ENCODE results near the gene MTURN. TPM values are rescaled to one million over a fixed set of nuclear protein-coding genes. Genes with fewer than 3 reads are reported as not detected.
A peak's percentile ranks its signal among the peaks of the same experiment; 100 is the strongest.

MTURN gene
- total and polyA plus RNA-seq, 9 of the 15 experiments (the other 6 are each of a cell fraction or from before 2014, with no cell fraction given) = 0.94 to 14.8 (median 6.4) TPM

DNA sequence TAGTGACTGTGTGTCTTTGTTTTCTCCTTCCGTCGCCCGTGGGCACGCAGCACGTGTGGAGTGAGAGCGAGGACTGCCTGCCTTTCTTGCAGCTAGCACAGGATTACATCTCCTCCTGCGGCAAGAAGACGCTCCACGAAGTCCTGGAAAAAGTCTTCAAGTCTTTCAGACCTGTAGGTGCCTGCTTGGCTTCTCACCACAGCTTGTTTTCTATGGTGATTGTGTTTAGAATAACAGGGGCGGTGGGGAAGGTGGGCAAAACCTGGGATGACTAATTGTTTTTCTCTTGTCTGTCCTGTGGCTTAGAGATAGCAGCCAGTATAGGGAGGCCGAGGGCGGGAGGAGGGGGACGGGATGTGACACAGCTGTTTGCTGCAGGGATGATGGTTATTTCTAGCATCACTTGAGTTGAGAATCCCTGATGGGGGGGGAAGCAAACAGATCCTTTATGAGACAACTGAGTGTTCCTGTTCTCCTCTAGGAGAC lies 11.4 kb downstream of the MTURN start (continued):
- TF ChIP-seq MYC (IDR thresholded peaks at IDR 0.05; ENCODE audit: low read depth, low read length) = peak; percentile 38; the same call in 1 of the 2 replicates
- TF ChIP-seq MYC (CRISPR knock-in tag; IDR thresholded peaks at IDR 0.05; ENCODE audit: borderline replicate concordance, low read depth) = no peak
- TF ChIP-seq SP2 (IDR thresholded peaks at IDR 0.05; ENCODE audit: extremely low read depth, low read depth, low read length, poor library complexity, severe bottlenecking) = no peak
- no peak for TF ChIP-seq PRMT5 (CRISPR knock-in tag; IDR thresholded peaks at IDR 0.05)
- TF ChIP-seq, protein P1, sequence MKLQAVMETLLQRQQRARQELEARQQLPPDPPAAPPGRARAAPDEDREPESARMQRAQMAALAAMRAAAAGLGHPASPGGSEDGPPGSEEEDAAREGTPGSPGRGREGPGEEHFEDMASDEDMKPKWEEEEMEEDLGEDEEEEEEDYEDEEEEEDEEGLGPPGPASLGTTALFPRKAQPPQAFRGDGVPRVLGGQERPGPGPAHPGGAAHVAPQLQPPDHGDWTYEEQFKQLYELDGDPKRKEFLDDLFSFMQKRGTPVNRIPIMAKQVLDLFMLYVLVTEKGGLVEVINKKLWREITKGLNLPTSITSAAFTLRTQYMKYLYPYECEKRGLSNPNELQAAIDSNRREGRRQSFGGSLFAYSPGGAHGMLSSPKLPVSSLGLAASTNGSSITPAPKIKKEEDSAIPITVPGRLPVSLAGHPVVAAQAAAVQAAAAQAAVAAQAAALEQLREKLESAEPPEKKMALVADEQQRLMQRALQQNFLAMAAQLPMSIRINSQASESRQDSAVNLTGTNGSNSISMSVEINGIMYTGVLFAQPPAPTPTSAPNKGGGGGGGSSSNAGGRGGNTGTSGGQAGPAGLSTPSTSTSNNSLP (IDR thresholded peaks at IDR 0.05; ENCODE audit: borderline replicate concordance, low read depth, low read length) = no peak
- peak; percentile 24 to 67; a peak in 1 of 4 replicates for TF ChIP-seq ARNT (IDR thresholded peaks at IDR 0.05)
- TF ChIP-seq, protein P2, sequence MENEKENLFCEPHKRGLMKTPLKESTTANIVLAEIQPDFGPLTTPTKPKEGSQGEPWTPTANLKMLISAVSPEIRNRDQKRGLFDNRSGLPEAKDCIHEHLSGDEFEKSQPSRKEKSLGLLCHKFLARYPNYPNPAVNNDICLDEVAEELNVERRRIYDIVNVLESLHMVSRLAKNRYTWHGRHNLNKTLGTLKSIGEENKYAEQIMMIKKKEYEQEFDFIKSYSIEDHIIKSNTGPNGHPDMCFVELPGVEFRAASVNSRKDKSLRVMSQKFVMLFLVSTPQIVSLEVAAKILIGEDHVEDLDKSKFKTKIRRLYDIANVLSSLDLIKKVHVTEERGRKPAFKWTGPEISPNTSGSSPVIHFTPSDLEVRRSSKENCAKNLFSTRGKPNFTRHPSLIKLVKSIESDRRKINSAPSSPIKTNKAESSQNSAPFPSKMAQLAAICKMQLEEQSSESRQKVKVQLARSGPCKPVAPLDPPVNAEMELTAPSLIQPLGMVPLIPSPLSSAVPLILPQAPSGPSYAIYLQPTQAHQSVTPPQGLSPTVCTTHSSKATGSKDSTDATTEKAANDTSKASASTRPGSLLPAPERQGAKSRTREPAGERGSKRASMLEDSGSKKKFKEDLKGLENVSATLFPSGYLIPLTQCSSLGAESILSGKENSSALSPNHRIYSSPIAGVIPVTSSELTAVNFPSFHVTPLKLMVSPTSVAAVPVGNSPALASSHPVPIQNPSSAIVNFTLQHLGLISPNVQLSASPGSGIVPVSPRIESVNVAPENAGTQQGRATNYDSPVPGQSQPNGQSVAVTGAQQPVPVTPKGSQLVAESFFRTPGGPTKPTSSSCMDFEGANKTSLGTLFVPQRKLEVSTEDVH (IDR thresholded peaks at IDR 0.05; ENCODE audit: low read depth, partially characterized antibody) = peak; percentile 36
- no peak for TF ChIP-seq TGIF2 (CRISPR knock-in tag; IDR thresholded peaks at IDR 0.05)
- TF ChIP-seq EHMT2 (IDR thresholded peaks at IDR 0.05) = no peak
- TF ChIP-seq NCOR1 (IDR thresholded peaks at IDR 0.05) = peak; percentile 82
- TF ChIP-seq SMARCE1 (IDR thresholded peaks at IDR 0.05) = peak; percentile 94
- no peak for TF ChIP-seq EWSR1 (IDR thresholded peaks at IDR 0.05; ENCODE audit: borderline replicate concordance, low read depth, partially characterized antibody)
- no peak for TF ChIP-seq U2AF2 (optimal IDR thresholded peaks at IDR 0.05; ENCODE audit: low read depth, low read length)
- no peak for TF ChIP-seq HDAC8 (tag; IDR thresholded peaks at IDR 0.05)
- no peak for TF ChIP-seq SMC3 (conservative IDR thresholded peaks at IDR 0.05; ENCODE audit: insufficient read depth, low read depth, low read length)
- TF ChIP-seq GABPA (tag; conservative IDR thresholded peaks at IDR 0.05; ENCODE audit: low read depth) = peak; percentile 58
- peak; percentile 71 for TF ChIP-seq MAFF (IDR thresholded peaks at IDR 0.05; ENCODE audit: low read length)
- TF ChIP-seq FOSL1 (tag; conservative IDR thresholded peaks at IDR 0.05) = peak; percentile 91
- peak; percentile 39; the same call in 1 of the 2 replicates for TF ChIP-seq ZBTB17 (CRISPR knock-in tag; IDR thresholded peaks at IDR 0.05)
- TF ChIP-seq SRF (CRISPR knock-in tag; IDR thresholded peaks at IDR 0.05) = no peak
- no peak for TF ChIP-seq TBP (optimal IDR thresholded peaks at IDR 0.05; ENCODE audit: low read depth, low read length)
- no peak for TF ChIP-seq ZNF3 (CRISPR knock-in tag; IDR thresholded peaks at IDR 0.05)
- TF ChIP-seq MTA1 (IDR thresholded peaks at IDR 0.05; ENCODE audit: borderline replicate concordance) = 0 out of 2 replicates have a peak, but pooled peaks have one; percentile 66
- no peak for TF ChIP-seq ZNF146 (CRISPR knock-in tag; IDR thresholded peaks at IDR 0.05; ENCODE audit: unreplicated experiment)
